ENCODE data around the gene CARD8. TPM values are rescaled to one million over a fixed set of nuclear protein-coding genes. Genes with fewer than 3 reads are reported as not detected.

CARD8 gene, protein sequence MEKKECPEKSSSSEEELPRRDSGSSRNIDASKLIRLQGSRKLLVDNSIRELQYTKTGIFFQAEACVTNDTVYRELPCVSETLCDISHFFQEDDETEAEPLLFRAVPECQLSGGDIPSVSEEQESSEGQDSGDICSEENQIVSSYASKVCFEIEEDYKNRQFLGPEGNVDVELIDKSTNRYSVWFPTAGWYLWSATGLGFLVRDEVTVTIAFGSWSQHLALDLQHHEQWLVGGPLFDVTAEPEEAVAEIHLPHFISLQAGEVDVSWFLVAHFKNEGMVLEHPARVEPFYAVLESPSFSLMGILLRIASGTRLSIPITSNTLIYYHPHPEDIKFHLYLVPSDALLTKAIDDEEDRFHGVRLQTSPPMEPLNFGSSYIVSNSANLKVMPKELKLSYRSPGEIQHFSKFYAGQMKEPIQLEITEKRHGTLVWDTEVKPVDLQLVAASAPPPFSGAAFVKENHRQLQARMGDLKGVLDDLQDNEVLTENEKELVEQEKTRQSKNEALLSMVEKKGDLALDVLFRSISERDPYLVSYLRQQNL
- total RNA-seq, result 10 to 100 TPM; 18.7 to 30.4 (median 22.4) TPM

DNA sequence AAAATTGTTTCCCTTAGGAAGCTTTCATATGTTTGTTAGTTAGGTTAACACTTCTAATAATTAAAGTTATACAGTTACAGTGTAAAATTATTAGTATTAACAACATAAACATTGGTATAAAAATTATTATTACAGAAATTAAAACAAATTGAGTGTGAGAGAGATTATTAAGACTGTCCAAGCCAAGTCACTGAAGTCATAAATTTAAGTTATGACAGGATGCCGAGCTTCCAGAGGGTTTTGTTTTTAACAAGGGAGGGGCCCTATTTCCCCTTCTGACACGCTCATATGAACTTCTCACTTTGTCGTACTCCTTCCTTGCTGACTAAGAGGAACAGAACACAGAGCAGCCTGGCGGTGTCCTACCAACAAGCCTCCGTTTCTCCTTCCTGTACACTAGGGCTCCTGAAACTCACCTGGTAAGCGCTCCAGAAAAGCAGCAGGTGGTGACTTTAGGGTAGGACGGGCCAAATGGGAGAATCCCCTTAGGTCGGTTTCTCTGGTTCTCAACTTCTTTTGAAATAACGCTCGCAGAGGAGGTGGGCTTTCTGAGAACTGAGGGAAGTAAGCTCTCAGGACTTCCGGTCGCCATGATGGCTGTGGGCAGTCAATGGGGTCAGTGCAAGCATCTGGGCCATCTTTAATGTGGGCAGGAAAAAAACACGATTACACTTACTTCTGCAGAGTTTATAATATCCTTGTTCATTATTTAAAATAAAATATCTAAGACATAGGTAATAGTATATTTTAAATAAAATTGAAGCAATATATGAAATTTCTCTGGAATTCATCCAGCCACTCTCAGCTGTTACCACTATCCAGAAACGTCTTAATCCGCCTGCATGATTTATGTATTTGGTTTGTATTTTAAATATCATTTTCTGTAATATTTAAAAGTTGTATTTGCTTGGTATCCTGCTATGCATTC is at the start of gene CARD8:
CARD8 (minus strand) TSS at position 537 of the 928 bp plus-strand sequence. CDS start 14,892 bp downstream, outside the sequence.
- Histone ChIP-seq H3K4me3 (peak within 1 kb of the TSS; percentile 60 to 100), H3K9me3 (no peaks in the 10 kb centered on the region), H3K4me1 (peaks cover 0 to 40% (median 11%) of the 10 kb centered on the region in 3 donors), H3K27ac (peak within 1 kb of the TSS; percentile 88 to 97 (median 90)), H3K27me3 (no peaks in the 10 kb centered on the region), H3K36me3 (no peaks in the 10 kb centered on the region)
- WGBS, 2 donors (ENCODE audit: low coverage in 1 of 2), result 7 to 13% methylated on average over 6 to 9 of the region's 15 CpGs
- TF ChIP-seq EP300 (IDR thresholded peaks at IDR 0.05) (no peak), POLR2A (IDR thresholded peaks at IDR 0.05) (peak in 1 of 2 donors; percentile 51), POLR2AphosphoS5 (IDR thresholded peaks at IDR 0.05) (peak; percentile 68)
- TF ChIP-seq, protein P1, sequence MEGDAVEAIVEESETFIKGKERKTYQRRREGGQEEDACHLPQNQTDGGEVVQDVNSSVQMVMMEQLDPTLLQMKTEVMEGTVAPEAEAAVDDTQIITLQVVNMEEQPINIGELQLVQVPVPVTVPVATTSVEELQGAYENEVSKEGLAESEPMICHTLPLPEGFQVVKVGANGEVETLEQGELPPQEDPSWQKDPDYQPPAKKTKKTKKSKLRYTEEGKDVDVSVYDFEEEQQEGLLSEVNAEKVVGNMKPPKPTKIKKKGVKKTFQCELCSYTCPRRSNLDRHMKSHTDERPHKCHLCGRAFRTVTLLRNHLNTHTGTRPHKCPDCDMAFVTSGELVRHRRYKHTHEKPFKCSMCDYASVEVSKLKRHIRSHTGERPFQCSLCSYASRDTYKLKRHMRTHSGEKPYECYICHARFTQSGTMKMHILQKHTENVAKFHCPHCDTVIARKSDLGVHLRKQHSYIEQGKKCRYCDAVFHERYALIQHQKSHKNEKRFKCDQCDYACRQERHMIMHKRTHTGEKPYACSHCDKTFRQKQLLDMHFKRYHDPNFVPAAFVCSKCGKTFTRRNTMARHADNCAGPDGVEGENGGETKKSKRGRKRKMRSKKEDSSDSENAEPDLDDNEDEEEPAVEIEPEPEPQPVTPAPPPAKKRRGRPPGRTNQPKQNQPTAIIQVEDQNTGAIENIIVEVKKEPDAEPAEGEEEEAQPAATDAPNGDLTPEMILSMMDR (IDR thresholded peaks at IDR 0.05), result peak in 3 of 4 experiments; percentile 25 to 43 (median 38)
- ATAC-seq, result peak; percentile 90

DNA sequence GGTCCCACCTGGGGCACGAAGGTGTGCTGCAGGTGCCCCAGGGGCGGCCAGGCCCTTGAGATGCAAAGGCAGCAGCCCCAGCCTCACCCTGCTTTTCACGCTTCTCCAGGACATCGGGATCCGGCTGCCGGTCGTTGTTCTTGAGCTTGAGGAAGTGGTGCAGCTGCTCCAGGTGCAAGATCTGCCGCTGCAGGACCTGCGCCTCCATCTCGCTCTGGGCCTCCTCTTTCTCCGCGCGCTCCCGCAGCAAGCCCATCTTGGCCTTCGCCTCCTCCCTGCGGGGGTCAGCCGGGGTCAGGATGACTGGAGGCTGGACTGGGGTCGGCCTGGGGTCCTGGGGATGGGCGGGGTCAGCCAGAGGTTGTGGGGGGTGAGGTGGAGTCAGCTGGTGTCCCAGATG is 48.2 kb upstream of the CARD8 start:
- H3K27ac ChIP-seq, result no peak overlapping the region
- no peaks in the 10 kb centered on the region for H3K27me3 ChIP-seq
- H3K4me1 ChIP-seq, result no peaks in the 10 kb centered on the region
- TF ChIP-seq, protein P1 (IDR thresholded peaks at IDR 0.05), result no peak
- TF ChIP-seq POLR2A (IDR thresholded peaks at IDR 0.05) (no peak), EP300 (IDR thresholded peaks at IDR 0.05) (no peak), POLR2AphosphoS5 (IDR thresholded peaks at IDR 0.05) (no peak)
- no peaks in the 10 kb centered on the region for H3K36me3 ChIP-seq
- H3K4me3 ChIP-seq, result no peak overlapping the region
- H3K9me3 ChIP-seq, result no peaks in the 10 kb centered on the region
- no peak for ATAC-seq
- WGBS, 2 donors (ENCODE audit: low coverage in 1 of 2), result 79% methylated on average over 7 of the region's 19 CpGs; no CpG with 5 or more reads in 1 of the 2 donors

DNA sequence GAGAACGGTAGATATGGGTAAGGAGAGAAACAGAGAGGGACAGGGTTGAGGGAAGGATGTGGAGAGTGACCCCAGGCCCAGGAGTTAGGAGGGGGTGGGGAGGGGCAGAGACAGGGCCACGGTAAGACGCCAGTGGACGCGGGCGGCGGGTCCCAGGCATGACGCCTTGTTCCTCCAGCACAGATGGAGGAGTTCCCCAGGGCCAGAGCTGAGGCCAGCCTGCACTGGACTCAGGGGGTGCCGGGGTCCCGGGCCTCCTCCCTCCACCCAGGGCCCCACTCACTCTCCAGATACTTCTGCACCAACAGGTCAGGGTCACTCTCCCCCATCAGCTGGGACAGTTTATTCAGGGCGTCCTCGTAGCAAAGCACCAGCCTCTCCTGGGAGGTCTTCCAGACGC is 47.7 kb upstream of the CARD8 start:
- TF ChIP-seq POLR2A (IDR thresholded peaks at IDR 0.05) (no peak), EP300 (IDR thresholded peaks at IDR 0.05) (no peak), POLR2AphosphoS5 (IDR thresholded peaks at IDR 0.05) (no peak)
- TF ChIP-seq, protein P1 (IDR thresholded peaks at IDR 0.05), result no peak
- no peak for ATAC-seq
- H3K4me1 ChIP-seq, result no peaks in the 10 kb centered on the region
- no peak overlapping the region for H3K27ac ChIP-seq
- H3K36me3 ChIP-seq, result no peaks in the 10 kb centered on the region
- no peak overlapping the region for H3K4me3 ChIP-seq
- 73 to 89% methylated on average over 8 of the region's 13 CpGs for WGBS, 2 donors (ENCODE audit: low coverage in 1 of 2)
- H3K27me3 ChIP-seq, result no peaks in the 10 kb centered on the region
- H3K9me3 ChIP-seq, result no peaks in the 10 kb centered on the region

DNA sequence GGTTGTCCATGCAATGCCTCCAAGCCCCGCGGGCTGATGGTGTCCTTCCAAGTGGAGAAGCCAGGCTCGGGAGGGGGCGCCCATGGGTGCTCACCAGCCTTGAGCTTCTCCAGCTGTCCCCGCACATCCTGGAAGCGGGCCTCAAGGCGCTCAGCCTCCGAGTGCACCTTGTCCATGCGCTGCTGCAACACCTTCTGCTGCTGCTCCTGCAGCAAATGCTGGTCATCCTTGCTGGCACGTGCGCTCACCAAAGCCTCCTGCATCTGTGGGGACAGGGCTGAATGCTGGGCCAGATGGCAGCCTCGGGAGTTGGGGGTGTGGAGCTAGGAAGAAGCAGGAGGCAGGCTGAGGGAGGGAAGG is 46.9 kb upstream of the CARD8 start:
- Histone ChIP-seq H3K4me3 (no peak overlapping the region), H3K9me3 (no peaks in the 10 kb centered on the region), H3K27me3 (no peaks in the 10 kb centered on the region), H3K4me1 (no peaks in the 10 kb centered on the region), H3K36me3 (no peaks in the 10 kb centered on the region), H3K27ac (no peak overlapping the region)
- WGBS, 2 donors (ENCODE audit: low coverage in 1 of 2), result 68 to 90% methylated on average over 4 to 11 of the region's 12 CpGs
- ATAC-seq, result no peak
- no peak for TF ChIP-seq POLR2A (IDR thresholded peaks at IDR 0.05)
- TF ChIP-seq, protein P1 (IDR thresholded peaks at IDR 0.05), result no peak
- no peak for TF ChIP-seq EP300 (IDR thresholded peaks at IDR 0.05)
- no peak for TF ChIP-seq POLR2AphosphoS5 (IDR thresholded peaks at IDR 0.05)
